H1 (cell line): ENCODE results near the gene THOC6. TPM values are rescaled to one million over a fixed set of nuclear protein-coding genes. Genes with fewer than 3 reads are reported as not detected.

Experiments used
- CTCF ChIA-PET: fragments of 300-600 bp; sonication (Branson Sonifier 250); formaldehyde crosslinking; loops from one replicate; lab custom pipeline; 2021; ENCODE audit not compliant: partially characterized antibody; lab: Charles Lee
- POLR2A ChIA-PET: fragments of 300-600 bp; sonication (Branson Sonifier 250); formaldehyde crosslinking; loops from one replicate; lab custom pipeline; 2021; ENCODE audit warnings: inconsistent platforms; ENCODE audit not compliant: partially characterized antibody; lab: Charles Lee
- DNase-seq, 2 experiments: peaks; one replicate each; pipeline versions ENCODE4 v3.0.0 to v3.0.0-alpha.2; 2010 to 2022; ENCODE audit warnings: low spot score in 2 of 2, low read depth in 1 of 2, mixed read lengths in 1 of 2
- FAIRE-seq: peaks from 2 replicates; lab custom pipeline; 2011; peaks lifted over from hg19 to GRCh38; lab: Jason Lieb, UNC
- H2AFZ ChIP-seq: 2 replicates; pipeline ENCODE4 v1.8.1; 2012; ENCODE audit warnings: low read length, inconsistent platforms
- H2AK5ac ChIP-seq: 2 replicates; pipeline ENCODE4 v1.6.1; 2013; ENCODE audit warnings: low read depth, low read length
- H2BK120ac ChIP-seq: replicated peaks from 2 replicates; pipeline ENCODE3; 2013; ENCODE audit warnings: low read depth, low read length, inconsistent platforms
- H2BK12ac ChIP-seq: 2 replicates; pipeline ENCODE4 v1.6.1; 2013; ENCODE audit warnings: low read depth, low read length
- H2BK15ac ChIP-seq: 2 replicates; pipeline ENCODE4 v1.6.1; 2013; ENCODE audit warnings: low read length
- H2BK20ac ChIP-seq: 2 replicates; pipeline ENCODE4 v1.6.1; 2013; ENCODE audit warnings: low read length
- H2BK5ac ChIP-seq: 2 replicates; pipeline ENCODE4 v1.6.1; 2013; ENCODE audit warnings: low read depth, low read length
- H3K14ac ChIP-seq: 2 replicates; pipeline ENCODE4 v1.6.1; 2013; ENCODE audit warnings: inconsistent platforms; ENCODE audit not compliant: insufficient read length
- H3K18ac ChIP-seq: 2 replicates; pipeline ENCODE4 v1.6.1; 2013; ENCODE audit warnings: low read length; ENCODE audit errors: extremely low read depth
- H3K23ac ChIP-seq: 2 replicates; pipeline ENCODE4 v1.6.1; 2013; ENCODE audit warnings: inconsistent platforms; ENCODE audit not compliant: insufficient read length
- H3K23me2 ChIP-seq: 2 replicates; pipeline ENCODE4 v1.6.1; 2013; ENCODE audit warnings: low read depth, low read length
- H3K27ac ChIP-seq: 2 replicates; pipeline ENCODE4 v1.6.1; 2011; ENCODE audit warnings: low read depth, low read length, inconsistent platforms
- H3K27me3 ChIP-seq, 4 experiments: replicated peaks in 1 of 4; 1 replicate in 1 of 4; 2 replicates in 3 of 4; pipeline versions ENCODE4 v1.6.1 to v1.8.1; 2011 to 2013; ENCODE audit warnings: low read length in 3 of 4, mild to moderate bottlenecking in 3 of 4, inconsistent platforms in 2 of 4, mixed read lengths in 2 of 4, moderate library complexity in 1 of 4; ENCODE audit not compliant: control insufficient read depth in 3 of 4, insufficient read depth in 3 of 4; ENCODE audit errors: extremely low read depth in 1 of 4
- H3K36me3 ChIP-seq, 4 experiments: 2 replicates each; pipeline versions ENCODE4 v1.6.1 to v1.8.1; 2011 to 2013; ENCODE audit warnings: mild to moderate bottlenecking in 4 of 4, low read length in 3 of 4, moderate library complexity in 2 of 4, control low read depth in 1 of 4, inconsistent platforms in 1 of 4; ENCODE audit not compliant: insufficient read depth in 4 of 4, control insufficient read depth in 2 of 4
- H3K4ac ChIP-seq: replicated peaks from 2 replicates; pipeline ENCODE3; 2013; ENCODE audit warnings: low read length, low read depth, mixed read lengths, inconsistent platforms; ENCODE audit not compliant: insufficient read length
- H3K4me1 ChIP-seq, 4 experiments: replicated peaks in 1 of 4; 1 replicate in 1 of 4; 2 replicates in 3 of 4; pipeline versions ENCODE4 v1.6.1 to v1.8.1; 2011 to 2013; ENCODE audit warnings: low read length in 3 of 4, inconsistent platforms in 2 of 4, mixed read lengths in 1 of 4; ENCODE audit not compliant: insufficient read depth in 4 of 4, control insufficient read depth in 3 of 4
- H3K4me2 ChIP-seq, 2 experiments: 2 replicates each; pipeline versions ENCODE4 v1.6.1 to v1.8.1; 2011 to 2013; ENCODE audit warnings: low read depth in 2 of 2, low read length in 2 of 2, control low read depth in 1 of 2, inconsistent platforms in 1 of 2, mild to moderate bottlenecking in 1 of 2; ENCODE audit not compliant: insufficient read depth in 1 of 2
- H3K4me3 ChIP-seq, 4 experiments: fragments of 200-600, 300-600 bp in 1 of 4; sonication (generic), shearing (Covaris generic), sonication (Bioruptor Twin) in 1 of 4; 2 replicates each; pipeline versions ENCODE4 v1.5.1 to v1.8.1; 2011 to 2016; ENCODE audit warnings: low read length in 4 of 4, low read depth in 3 of 4, control low read depth in 2 of 4, inconsistent platforms in 2 of 4, mild to moderate bottlenecking in 2 of 4, mixed read lengths in 1 of 4, moderate library complexity in 1 of 4; ENCODE audit not compliant: insufficient read depth in 2 of 4; ENCODE audit errors: extremely low read depth in 1 of 4
- H3K56ac ChIP-seq: replicated peaks from 2 replicates; pipeline ENCODE3; 2013; ENCODE audit warnings: low read depth, mild to moderate bottlenecking, mixed read lengths, low read length, inconsistent platforms; ENCODE audit not compliant: insufficient read length
- H3K79me1 ChIP-seq: 2 replicates; pipeline ENCODE4 v1.6.1; 2013; ENCODE audit warnings: low read depth, low read length, control low read depth
- H3K79me2 ChIP-seq, 2 experiments: 2 replicates each; pipeline versions ENCODE4 v1.6.1 to v1.8.1; 2012 to 2013; ENCODE audit warnings: low read length in 2 of 2, mild to moderate bottlenecking in 2 of 2, inconsistent platforms in 1 of 2; ENCODE audit not compliant: insufficient read depth in 2 of 2, control insufficient read depth in 1 of 2
- H3K9ac ChIP-seq, 4 experiments: replicated peaks in 1 of 4; 1 replicate in 1 of 4; 2 replicates in 3 of 4; pipeline versions ENCODE4 v1.6.1 to v1.8.1; 2011 to 2013; ENCODE audit warnings: low read depth in 3 of 4, low read length in 3 of 4, control low read depth in 2 of 4, mild to moderate bottlenecking in 2 of 4, moderate library complexity in 2 of 4, inconsistent platforms in 1 of 4; ENCODE audit errors: extremely low read depth in 1 of 4
- H3K9me3 ChIP-seq, 2 experiments: 2 replicates each; pipeline versions ENCODE4 v1.6.1 to v1.8.1; 2012 to 2013; ENCODE audit warnings: mild to moderate bottlenecking in 2 of 2, moderate library complexity in 2 of 2, control low read depth in 1 of 2, inconsistent platforms in 1 of 2, low read depth in 1 of 2, low read length in 1 of 2, mixed read lengths in 1 of 2; ENCODE audit not compliant: insufficient read depth in 2 of 2
- H4K20me1 ChIP-seq, 2 experiments: replicated peaks in 1 of 2; 2 replicates each; pipeline versions ENCODE3 to v1.8.1; 2011 to 2013; ENCODE audit warnings: inconsistent platforms in 2 of 2, low read length in 2 of 2, mild to moderate bottlenecking in 1 of 2; ENCODE audit not compliant: insufficient read depth in 2 of 2, control insufficient read depth in 1 of 2
- H4K5ac ChIP-seq: 2 replicates; pipeline ENCODE4 v1.6.1; 2013; ENCODE audit warnings: low read length, low read depth, mixed read lengths, inconsistent platforms; ENCODE audit not compliant: insufficient read length
- H4K8ac ChIP-seq: 2 replicates; pipeline ENCODE4 v1.8.0; 2013; ENCODE audit warnings: mild to moderate bottlenecking, moderate library complexity, low read length, inconsistent platforms; ENCODE audit not compliant: insufficient read depth; ENCODE audit errors: extremely low read depth
- H4K91ac ChIP-seq: replicated peaks from 2 replicates; pipeline ENCODE3; 2013; ENCODE audit warnings: low read length, mixed read lengths, inconsistent platforms; ENCODE audit not compliant: insufficient read length
- CHD1 ChIP-seq: IDR thresholded peaks from 2 replicates; pipeline ENCODE4 v1.6.1; 2012; ENCODE audit warnings: low read depth, low read length, improper control_type of control experiment
- EP300 ChIP-seq, 2 experiments: IDR thresholded peaks; 1 replicate in 1 of 2; 2 replicates in 1 of 2; pipeline ENCODE4 v1.6.1; 2011 to 2012; ENCODE audit warnings: low read depth in 2 of 2, low read length in 2 of 2, mild to moderate bottlenecking in 2 of 2, borderline replicate concordance in 1 of 2, inconsistent platforms in 1 of 2, moderate library complexity in 1 of 2
- HDAC6 ChIP-seq: IDR thresholded peaks from one replicate; pipeline ENCODE4 v1.7.1; 2012; ENCODE audit warnings: low read depth, mild to moderate bottlenecking, inconsistent platforms, low read length, moderate library complexity
- NANOG ChIP-seq: IDR thresholded peaks from 2 replicates; pipeline ENCODE4 v1.6.1; 2011; ENCODE audit warnings: low read length, low read depth, mild to moderate bottlenecking, inconsistent platforms; ENCODE audit not compliant: insufficient read depth, poor library complexity, severe bottlenecking
- POU5F1 ChIP-seq: IDR thresholded peaks from 2 replicates; pipeline ENCODE4 v1.6.1; 2011; ENCODE audit warnings: low read depth, mild to moderate bottlenecking, low read length, moderate library complexity
- RXRA ChIP-seq: IDR thresholded peaks from 2 replicates; pipeline ENCODE4 v1.6.1; 2011; ENCODE audit warnings: low read depth, mild to moderate bottlenecking, low read length, moderate library complexity; ENCODE audit not compliant: insufficient read depth
- SIRT6 ChIP-seq: IDR thresholded peaks from one replicate; pipeline ENCODE4 v1.7.1; 2012; ENCODE audit warnings: low read length, inconsistent platforms
- TCF12 ChIP-seq: IDR thresholded peaks from 2 replicates; pipeline ENCODE4 v1.6.1; 2011; ENCODE audit warnings: low read depth, mild to moderate bottlenecking, low read length
- WGBS, 2 experiments: shearing (Covaris generic) in 1 of 2; methylation state at CpG; one replicate each; pipeline versions ENCODE4 v1.1.6 to v1.1.7; 2013 to 2015; ENCODE audit warnings: low lambda C conversion rate in 2 of 2, mixed read lengths in 2 of 2, inconsistent platforms in 1 of 2, low coverage in 1 of 2, missing lambda C conversion rate in 1 of 2; ENCODE audit not compliant: insufficient replicate concordance in 2 of 2, insufficient coverage in 1 of 2, insufficient read length in 1 of 2; ENCODE audit errors: extremely low coverage in 1 of 2, missing lambda C conversion rate in 1 of 2; 5-methylcytosine and 5-hydroxymethylcytosine counted together
- polyA plus RNA-seq, 7 experiments: library from polyadenylated mRNA; depleted of rRNA in 3 of 7; stranded (reverse) in 5 of 7; unstranded in 2 of 7; fragments of >200 nt in 5 of 7; fragments of 200-250 nt in 2 of 7; gene quantifications; 1 replicate in 5 of 7; 2 replicates in 1 of 7; 4 replicates in 1 of 7; pipeline versions ENCODE4 v1.2.1 to v1.2.3, GENCODE V29; 2011 to 2013; ENCODE audit warnings: missing spikeins in 2 of 7, mixed read lengths in 2 of 7
- total RNA-seq: library from RNA; stranded (reverse); fragmentation: NEBNext Ultra II Directional; extraction: Animal tissue kit (Norgen Biotek cat#: 25700); gene quantifications from 2 replicates; pipeline ENCODE4 v1.2.1, GENCODE V29; 2021
- TF ChIP-seq, protein P1 (sequence below): IDR thresholded peaks from 2 replicates; pipeline ENCODE4 v1.6.1; 2012; ENCODE audit warnings: inconsistent platforms

THOC6 gene
- total and polyA plus RNA-seq, 2 of the 8 experiments (the other 6 are each of a cell fraction or from before 2014, with no cell fraction given), result 78.5 to 111 TPM

DNA sequence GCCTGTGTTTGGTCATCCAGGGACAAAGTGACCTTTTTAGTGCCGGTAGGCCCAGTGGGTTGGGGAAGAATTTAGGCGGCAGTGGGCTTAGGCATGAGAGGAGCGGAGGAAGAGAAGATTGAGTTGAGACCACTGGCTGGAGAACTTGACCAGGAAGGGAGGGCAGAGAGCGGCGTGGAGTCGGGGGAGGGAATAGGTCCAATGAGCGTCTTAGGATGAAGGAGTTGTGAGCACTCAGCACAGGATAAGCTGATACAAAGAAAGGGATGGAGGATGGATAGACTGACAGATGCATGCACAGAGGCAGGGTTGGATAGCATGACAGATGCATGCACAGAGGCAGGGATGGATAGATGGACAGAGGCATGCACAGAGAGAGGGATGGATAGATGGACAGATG lies 49.6 kb downstream of the THOC6 start:
- no peaks in the 10 kb centered on the region; a peak in 1 of 7 replicates for H3K27me3 ChIP-seq
- no peak overlapping the region for H4K91ac ChIP-seq
- FAIRE-seq (no peak), DNase-seq (no peak)
- peaks cover 0 to 2% (median 0%) of the 10 kb centered on the region in 4 experiments; a peak in 2 of 7 replicates for H3K4me1 ChIP-seq
- no peaks in the 10 kb centered on the region for H3K79me2 ChIP-seq
- no peak overlapping the region for H3K4ac ChIP-seq
- no peaks in the 10 kb centered on the region for H3K36me3 ChIP-seq
- H3K4me2 ChIP-seq, result no peak overlapping the region
- H3K4me3 ChIP-seq, result no peak overlapping the region
- H3K23ac ChIP-seq, result no peak overlapping the region
- H3K79me1 ChIP-seq, result no peaks in the 10 kb centered on the region
- H3K14ac ChIP-seq, result no peak overlapping the region
- H3K56ac ChIP-seq, result no peak overlapping the region
- H2BK20ac ChIP-seq, result no peak overlapping the region
- CTCF ChIA-PET, result interaction anchor here (0.6 to 0.7 kb wide), 2 partner anchors 56 to 601 kb away, joined by 3 to 6 read pairs; no protein-coding TSS in a partner anchor
- no peaks in the 10 kb centered on the region for H3K23me2 ChIP-seq
- no peak overlapping the region for H3K18ac ChIP-seq
- POLR2A ChIA-PET, result interaction anchor here (6.6 kb wide), 1 partner anchor 17 kb away, joined by 86 read pairs; no protein-coding TSS in a partner anchor
- H3K9me3 ChIP-seq, result no peaks in the 10 kb centered on the region
- H4K8ac ChIP-seq, result no peak overlapping the region
- H2BK15ac ChIP-seq, result no peak overlapping the region
- peaks cover 0 to 4% of the 10 kb centered on the region in 2 experiments for H4K20me1 ChIP-seq
- no peak overlapping the region for H2BK12ac ChIP-seq
- H2AFZ ChIP-seq, result no peak overlapping the region
- H2BK120ac ChIP-seq, result no peak overlapping the region
- no peak overlapping the region; the same call in 1 of the 2 replicates for H2BK5ac ChIP-seq
- H3K9ac ChIP-seq, result no peak overlapping the region
- 94% methylated on average over 7 of the region's 7 CpGs; no CpG with 5 or more reads in 1 of the 2 experiments for WGBS, 2 experiments
- TF ChIP-seq EP300 (IDR thresholded peaks at IDR 0.05; ENCODE audit: borderline replicate concordance in 1 of 2, low read depth in 2 of 2, low read length in 2 of 2), result no peak
- TF ChIP-seq HDAC6, result no peak
- TF ChIP-seq TCF12, result no peak
- TF ChIP-seq RXRA, result no peak
- no peak for TF ChIP-seq CHD1
- no peak for TF ChIP-seq POU5F1
- no peak for TF ChIP-seq NANOG
- TF ChIP-seq, protein P1, sequence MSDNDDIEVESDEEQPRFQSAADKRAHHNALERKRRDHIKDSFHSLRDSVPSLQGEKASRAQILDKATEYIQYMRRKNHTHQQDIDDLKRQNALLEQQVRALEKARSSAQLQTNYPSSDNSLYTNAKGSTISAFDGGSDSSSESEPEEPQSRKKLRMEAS, result no peak
- no peak for TF ChIP-seq SIRT6
- H4K5ac ChIP-seq, result no peak overlapping the region
- H3K27ac ChIP-seq, result no peak overlapping the region
- no peak overlapping the region for H2AK5ac ChIP-seq
